GM18502 (cell line): ENCODE data around the gene ARL6IP4.
"Not testable (repeated sequence)": the region's sequence is repeated elsewhere in the genome, so short reads cannot be mapped to it uniquely, and the experiment has no call there.

Source experiments
- ATAC-seq: cut with Tn5 transposase; IDR thresholded peaks from one replicate; pipeline ENCODE4 v1.9.1; 2021; ENCODE audit warnings: mild to moderate bottlenecking; ENCODE audit not compliant: unreplicated experiment, poor library complexity

Gene ARL6IP4

DNA sequence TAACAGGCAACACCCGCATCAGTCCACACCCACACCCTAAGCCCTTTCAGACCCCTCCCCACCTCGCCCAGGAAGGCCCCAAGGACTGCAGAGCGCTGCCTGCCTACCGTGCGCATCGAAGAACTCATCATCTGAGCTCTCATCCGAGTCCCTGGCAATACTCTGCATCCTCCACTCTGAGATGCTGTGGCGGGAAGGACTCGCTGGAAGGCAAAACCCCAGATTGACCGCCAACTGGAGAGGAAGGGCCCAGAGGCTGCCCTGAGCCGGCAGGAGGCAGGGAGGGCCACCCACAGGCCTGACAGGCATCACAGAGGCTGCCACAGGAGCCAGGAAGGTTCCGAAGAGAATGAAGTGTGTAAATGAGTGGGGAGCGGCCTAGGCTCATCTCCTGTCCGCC, 23.8 kb downstream of the ARL6IP4 start:
- ATAC-seq = no peak

DNA sequence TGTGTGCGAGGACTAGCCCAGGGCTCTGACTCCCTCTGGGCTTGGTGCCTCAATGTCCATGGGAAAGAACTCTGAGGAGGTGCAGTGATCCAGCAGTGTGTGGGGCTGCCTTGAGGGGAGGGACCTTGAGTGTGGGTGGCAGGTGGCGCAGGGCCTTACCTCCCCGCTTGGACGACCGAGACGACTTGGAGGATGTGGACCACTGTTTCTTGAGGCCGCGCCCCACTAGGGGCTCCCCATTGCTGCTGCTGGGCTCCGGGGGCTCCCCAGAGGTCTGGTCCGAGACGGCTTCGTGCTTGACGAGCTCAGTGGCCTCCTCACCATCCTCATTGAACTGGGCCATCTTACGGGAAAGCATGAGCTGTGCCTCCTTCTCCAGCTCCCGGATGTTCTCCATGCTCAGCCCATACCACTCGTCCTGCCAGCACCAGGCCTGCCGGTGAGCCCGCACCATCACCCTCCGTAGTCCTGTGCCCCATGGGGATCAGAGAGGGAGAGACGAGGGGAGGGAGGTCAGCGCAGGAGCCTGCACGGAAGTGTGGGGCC, 24.7 kb downstream of the ARL6IP4 start:
- no peak for ATAC-seq

DNA sequence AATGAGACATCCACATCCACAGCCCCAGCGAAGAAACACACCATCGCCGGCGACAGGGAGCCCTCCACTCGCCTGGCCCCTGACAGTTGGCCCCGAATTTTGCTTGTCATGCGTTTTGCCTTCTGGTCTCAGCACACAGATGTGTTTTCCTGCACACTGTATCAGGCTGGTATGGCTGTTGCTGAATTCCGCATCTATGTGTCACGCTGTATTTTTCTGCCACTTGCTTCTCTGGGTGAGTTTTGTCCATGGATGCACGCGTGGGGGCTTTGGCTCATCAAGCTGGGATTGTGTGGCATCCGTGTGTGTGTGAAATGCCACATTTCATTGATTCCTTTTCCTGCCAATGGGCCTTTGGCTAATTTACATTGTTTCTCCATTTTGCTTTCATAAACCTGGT, 26.5 kb downstream of the ARL6IP4 start:
- no peak for ATAC-seq

DNA sequence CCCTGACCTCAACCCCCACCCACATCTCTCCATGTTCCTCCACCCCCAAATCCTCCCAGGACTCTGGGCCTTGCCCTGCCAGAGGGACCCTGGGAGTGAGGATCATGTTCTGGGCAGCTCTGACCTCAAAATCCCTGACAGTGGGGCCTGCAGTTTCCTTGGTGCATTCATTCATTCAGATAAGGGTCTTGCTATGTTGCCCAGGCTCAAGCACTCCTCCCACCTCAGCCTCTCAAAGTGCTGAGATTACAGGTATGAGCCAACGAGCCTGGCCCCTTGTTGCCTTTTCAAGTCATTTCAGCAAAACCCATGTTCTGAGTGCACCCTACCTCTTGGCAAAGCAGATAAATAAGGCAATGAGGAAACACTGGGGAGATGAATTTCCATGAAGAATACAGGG, 29.6 kb downstream of the ARL6IP4 start:
- no peak for ATAC-seq

DNA sequence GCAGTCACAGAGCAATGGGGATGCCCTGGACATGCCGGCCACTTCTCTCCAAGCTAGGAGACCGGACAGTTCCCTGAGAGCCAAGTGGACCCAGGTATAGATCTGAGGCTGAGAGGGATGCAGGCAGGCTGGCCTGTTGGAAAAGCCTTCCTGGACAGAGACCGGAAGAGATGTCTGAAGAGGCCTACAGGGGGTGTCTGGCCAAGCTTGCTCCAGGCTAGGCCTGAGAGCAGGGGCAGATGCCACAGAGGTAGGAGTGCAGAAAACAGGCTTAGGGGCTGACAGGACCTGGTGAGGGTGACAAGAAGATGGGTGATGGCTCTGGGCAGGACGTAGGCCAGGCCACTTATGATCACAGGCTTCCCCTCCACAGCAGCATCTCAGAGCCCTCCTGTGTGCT, 30.2 kb downstream of the ARL6IP4 start:
- ATAC-seq = no peak

DNA sequence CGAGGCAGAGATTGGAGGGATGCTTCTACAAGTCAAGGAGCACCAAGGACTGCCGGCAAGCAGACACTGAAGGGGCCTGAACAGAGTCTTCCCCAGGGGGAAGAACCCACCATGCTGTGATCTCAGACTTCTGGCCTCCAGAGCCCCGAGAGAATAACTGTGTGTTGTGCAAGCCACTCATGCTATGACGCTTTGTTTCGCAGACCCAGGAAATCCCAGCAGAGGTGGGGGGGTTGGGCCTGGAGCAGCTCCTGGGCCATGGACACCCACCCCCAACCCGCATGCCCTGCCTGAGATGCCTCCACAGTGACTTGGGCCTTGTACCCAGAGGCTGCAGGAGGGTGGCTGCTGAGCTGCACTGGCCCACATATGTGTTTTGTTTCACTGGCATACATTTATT, 31.2 kb downstream of the ARL6IP4 start:
- no peak for ATAC-seq

DNA sequence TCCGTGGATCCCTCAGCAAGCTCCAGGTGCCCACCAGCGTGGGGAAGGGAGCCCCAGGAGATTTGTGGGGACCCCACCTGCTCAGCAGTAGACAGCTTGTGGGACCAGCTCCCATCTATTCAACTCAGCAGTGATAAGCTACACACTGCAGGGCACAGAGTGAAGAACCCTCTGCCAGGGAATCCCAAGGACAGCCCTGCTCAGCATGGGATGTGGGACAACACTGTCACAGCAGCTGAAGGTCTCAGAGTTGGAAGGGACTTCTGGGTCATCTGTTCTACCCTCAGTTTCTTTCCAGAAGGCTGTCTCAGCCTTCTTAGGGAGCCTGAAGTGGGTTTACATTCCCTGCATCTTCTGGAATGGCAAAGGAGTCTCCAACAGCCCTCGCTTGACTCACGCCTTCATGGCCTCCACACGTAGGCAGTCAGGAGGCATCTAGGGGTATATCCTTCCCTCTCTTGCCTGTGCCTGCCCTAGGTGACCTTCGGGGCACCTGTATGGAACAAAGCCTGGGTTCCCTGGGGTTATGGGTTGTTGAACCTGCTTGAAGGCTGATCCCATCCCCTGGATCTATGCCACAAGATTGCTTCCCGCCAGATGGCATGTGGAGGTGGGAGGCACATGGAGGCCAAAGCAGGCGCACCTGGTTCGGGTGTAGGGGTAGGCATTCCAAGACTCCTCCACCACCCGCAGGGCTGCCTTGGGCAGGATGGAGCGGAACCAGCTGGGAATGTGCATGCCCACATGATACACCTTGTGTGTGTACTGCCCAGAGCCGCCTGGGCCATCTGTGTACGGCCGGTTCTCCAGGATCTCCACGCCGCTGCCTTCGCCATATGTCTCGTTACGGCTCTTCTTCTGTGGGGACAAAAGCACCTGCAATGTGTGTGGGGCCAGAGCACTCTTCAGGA, 33.0 kb downstream of the ARL6IP4 start:
- ATAC-seq = no peak

DNA sequence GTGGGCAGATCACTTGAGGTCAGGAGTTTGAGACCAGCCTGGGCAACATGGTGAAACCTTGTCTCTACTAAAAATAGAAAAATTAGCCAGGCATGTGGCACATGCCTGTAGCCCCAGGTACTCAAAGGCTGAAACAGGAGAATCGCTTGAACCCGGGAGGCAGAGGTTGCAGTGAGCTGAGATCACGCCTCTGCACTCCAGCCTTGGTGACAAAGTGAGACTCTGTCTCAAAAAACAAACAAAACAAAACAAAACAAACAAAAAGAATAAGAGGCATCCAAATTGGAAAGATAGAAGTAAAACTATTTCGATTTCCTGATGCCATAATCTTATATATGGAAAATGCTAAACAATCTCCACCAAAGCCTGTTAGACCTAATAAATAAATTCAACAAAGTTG, 34.0 kb downstream of the ARL6IP4 start:
- ATAC-seq = not testable (repeated sequence)

DNA sequence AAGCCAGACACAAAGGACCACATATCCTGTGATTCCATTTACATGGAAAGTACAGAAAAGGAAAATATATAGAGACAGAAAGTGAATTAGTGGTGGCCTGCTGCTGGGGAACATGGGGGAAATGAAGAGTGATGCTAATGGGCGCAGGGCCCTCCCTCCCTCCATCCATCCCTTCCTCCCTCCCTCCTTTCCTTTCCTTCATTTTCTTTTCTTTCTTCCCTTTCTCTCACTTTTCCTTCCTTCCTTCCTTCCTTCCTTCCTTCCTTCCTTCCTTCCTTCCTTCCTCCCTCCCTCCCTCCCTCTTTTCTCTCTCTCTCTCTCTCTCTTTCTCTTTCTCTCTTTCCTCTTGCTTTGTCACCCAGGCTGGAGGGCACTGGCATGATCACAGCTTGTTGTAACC, 37.3 kb downstream of the ARL6IP4 start:
- no peak for ATAC-seq

DNA sequence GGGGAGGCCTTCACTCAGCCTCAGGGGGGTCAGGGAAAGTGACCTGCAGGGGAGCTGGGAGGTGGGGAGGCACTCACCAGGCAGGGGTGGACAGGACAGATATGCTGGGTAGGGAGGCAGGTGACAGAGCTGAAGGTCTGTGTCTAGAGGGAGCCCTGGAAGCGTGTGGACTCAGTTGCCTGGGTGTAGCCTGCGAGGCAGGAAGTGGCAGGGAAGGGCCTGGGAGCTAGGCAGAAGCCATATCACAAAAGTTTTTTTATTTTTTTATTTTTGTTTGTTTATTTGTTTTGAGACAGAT, 39.3 kb downstream of the ARL6IP4 start:
- no peak for ATAC-seq

DNA sequence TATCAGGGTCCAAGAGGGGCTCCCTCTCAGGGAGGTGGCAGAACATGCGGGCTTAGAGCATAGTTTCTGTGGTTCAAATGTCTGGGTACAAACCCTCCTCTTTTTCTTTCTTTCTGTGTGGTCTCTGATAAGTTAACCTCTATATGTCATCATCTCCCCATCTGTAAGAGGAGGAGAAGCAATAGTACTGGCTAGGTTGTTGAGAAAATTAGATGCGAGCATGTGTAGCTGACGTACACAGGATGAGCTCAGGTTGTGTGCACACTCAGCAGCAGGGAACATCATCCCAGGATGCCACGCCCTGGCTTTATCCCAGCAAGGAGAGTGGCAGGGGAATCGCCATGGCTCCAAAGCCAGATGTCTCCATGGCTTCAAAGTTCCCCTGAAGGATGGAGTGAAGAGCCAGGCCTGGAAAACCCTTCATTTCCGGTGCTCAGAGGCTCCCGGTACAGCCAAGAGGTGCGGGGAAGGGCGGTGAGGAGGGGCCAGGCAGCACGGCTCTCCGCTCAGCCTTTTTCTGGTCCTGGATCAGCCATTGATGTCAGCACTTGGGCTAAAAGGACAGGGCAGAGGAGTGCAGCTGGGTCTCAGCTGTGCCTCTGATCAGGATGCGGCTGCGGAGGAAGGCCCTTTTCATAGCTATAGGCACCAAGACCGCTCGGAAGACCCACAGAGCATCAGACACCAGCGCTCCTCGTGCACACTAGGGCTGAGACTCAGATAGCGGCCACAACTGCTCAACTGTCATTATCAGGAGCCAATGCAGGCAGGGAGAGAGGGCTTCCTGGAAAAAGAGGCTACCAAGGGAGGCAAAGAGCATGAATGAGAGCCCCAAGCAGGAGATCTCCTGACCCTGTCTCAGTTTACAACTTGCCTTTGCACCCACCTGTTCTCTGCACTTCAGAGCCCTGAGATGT, 41.5 kb downstream of the ARL6IP4 start:
- ATAC-seq = no peak

DNA sequence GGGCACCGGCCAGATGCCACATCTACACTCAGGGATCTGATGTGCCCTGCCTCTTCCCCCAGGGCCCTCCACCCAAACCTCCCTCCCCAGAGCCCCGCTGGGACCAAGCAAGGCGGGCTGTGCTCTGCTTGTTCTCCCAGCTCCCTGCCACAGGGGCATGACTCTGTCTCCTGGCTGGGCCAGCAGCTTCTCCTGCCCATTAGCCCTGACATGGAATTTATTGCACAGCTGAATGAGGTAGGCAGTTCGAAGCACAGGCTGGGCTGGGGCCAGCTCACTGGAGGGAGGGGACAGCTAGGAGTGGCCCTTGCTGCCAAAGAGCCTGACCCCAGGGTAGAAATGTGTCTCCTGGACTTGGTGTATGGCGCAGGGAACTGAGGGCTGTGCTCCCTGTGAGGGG, 42.4 kb downstream of the ARL6IP4 start:
- no peak for ATAC-seq

DNA sequence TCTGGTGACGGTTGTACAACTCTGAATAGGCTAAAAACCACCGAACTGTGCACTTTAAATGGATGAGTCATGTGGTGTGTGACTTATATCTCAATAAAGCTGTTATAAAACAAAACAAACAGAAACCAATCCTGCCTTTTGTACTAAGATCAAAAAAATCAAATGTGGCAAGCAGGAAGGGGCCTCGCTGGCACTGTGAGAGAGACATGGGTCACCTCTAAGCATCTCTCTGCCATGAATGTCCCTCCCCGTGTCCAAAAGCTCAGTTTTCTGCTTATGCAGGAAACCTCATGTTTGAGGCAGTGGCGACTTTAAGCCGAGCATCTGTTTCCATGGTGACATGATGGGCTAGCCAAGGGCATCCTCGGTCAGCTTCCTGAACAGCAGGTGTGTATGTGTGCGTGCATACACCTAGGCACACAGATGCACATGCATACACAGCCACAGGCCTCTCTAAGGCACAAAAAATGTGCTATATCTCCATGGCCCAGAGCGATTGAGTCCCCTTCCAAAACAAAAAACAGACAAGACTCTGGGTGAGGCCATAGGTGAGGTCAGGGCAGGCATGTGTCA, 44.4 kb downstream of the ARL6IP4 start:
- no peak for ATAC-seq

DNA sequence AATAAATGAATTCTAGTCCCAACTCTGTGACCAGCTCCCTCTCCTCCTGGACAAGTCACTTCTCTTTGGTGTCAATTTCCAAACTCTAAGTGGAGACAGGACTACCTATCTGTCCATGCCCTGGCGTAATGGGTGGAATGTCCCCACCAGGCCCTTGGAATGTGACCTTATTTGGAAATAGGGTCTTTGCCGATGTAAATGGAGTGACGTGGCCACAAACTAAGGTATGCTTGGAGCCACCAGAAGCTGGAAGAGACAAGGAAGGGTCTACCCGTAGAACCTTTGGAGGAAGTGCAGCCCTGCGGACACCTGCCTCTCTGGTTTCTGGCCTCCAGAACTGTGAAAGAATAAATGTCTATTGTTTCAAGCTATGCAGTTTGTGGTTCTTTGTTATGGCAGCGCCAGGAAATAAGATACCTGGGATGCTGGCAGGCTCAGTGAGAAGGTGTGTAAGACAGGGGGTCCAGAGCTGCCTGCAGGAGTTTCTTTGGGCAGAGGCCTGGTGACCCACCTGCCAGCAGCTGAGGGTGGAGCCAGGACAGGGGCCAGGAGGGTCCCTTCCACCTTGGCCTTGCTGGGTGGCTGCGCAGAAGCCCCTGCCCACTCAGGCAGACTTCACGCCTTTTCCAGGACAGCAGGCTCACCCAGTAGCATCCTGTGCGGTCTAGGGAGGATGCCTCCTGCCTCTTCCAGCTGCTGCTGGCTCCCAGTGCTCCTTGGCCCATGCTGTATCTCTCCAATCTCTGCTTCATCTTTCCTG, 45.8 kb downstream of the ARL6IP4 start:
- ATAC-seq = no peak

DNA sequence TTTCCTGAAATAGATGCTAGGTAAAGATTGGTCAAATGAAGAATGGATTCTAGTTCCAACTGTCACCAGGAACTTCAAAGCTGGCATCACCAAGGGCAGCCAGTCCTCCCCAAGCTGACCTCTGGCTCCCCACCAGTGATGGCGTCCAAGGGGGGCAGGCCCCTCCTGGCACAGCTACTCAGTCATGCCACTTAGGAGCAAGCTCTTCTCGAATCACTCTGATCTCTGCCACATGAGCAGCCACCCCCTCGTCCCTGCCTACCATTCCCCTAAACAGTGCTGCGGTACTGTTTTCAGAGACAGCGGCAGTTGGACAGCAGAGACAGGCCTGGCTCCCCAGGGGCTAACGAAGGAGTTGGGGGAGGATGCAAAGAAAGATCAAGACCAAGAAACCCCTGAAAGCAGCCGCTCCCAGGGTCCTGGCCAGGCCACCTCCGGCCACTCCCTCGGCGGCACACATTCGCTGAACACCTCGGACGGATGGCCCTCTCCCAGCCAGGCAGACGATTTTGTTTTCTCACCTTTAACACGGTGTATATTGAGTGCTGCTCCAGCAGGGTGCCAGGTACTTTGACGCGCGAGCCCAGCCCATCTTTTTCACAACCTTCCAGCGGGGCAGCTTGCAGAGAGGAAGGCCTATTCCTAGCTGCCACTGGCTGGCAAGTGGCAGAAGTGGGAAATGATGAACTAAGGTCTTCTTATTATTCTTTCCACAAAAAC, 47.4 kb downstream of the ARL6IP4 start:
- ATAC-seq = no peak

DNA sequence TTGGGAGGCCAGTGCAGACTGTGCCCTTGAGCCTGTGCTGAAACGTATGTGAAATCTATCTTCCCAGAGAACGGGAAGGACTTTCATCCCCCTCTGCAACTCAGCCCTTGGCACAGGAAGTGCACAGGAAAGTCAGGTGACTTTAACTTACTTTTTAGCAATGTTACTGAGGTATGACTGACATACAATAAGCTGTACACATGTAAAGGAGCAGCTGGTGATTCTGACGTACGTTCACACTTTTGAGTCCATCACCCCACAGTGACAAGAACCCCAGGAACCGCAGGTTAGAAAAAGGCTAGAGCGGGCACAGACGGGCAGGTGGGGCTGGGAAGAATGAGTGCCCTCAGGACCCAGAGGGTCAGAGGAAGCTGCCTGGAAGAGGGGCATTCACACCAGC, 48.0 kb downstream of the ARL6IP4 start:
- ATAC-seq = no peak

DNA sequence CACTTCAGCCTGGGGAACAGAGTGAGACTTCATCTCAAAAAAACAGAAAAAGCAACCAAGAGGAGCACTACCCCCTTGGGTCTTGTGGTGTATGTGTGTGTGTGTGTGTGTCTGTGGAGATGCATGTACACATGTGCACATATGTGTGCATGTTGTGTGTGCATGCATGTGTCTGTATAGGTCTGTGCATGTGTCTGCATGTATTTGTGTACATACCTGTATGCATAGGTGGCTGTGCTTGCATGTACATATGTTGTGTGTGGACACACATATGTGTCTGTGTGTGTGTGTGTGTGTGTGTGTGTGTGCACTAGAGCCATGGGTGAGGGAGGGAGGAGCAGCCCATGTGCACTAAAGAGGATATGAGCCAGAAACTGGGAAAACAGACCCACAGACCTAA, 49.1 kb downstream of the ARL6IP4 start:
- ATAC-seq = no peak

DNA sequence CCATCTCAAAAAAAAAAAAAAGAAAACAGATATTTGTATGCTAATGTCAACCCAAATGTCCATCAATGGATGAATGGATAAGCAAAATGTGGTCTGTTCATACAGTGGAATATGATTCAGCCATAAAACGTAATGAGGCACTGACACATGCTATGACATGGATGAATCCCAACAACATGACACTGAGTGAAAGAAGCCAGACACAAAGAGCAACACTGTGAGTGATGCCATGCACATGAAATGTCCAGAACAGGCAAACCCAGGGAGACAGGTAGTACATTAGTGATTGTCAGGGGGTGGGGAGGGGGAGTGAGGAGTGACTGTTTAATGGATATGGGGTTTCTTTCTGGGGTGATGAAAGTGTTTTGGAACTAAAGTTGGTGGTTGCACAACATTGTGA, 50.2 kb downstream of the ARL6IP4 start:
- no peak for ATAC-seq

DNA sequence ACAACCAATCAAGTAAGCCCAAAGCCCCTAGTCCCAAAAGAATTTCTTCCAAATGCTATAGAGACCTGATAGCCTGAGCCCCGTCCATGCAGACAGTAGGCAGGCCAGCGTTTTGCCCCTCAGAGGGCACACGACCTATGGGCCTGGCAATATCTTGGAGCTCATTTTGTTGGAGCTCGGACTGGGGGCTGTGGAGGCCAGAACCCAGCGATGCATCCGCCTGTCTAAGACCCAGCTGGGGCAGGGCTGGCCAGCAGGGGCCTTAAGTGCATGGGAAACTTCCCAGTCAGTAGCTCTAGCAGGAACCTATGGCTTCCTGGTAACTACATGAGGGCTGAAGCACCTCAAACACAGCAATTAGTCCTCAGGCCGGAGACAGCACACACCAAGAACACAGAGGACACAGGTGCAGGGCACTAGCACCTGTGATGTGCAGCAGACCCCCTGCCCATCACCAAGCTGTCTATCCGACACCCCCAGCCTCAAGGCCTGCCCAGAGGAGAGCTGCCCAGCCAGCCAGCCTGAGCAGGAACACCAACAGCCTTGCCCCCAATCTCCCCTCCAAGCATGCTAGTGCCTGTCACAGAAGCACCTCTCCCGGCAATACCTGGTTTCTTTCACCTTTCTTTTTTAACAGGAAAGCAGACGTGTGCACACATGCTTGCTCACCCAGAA, 50.8 kb downstream of the ARL6IP4 start:
- ATAC-seq = no peak
